OCI-LY7 (cell line): ENCODE data around the gene MEAF6.

Experiments
- CTCF ChIP-seq: fragments of 200-600 bp; sonication (generic); conservative IDR thresholded peaks from 2 replicates; pipeline ENCODE4 v1.5.1; 2014; ENCODE audit warnings: mild to moderate bottlenecking, antibody characterized with exemption, low read length, moderate library complexity, mixed read lengths
- EZH2phosphoT487 ChIP-seq: fragments of 200-600 bp; sonication (generic); IDR thresholded peaks from 2 replicates; pipeline ENCODE4 v1.6.1; 2018; ENCODE audit warnings: low read depth, borderline replicate concordance, mild to moderate bottlenecking, mixed run types, antibody characterized with exemption, low read length, moderate library complexity, mixed read lengths

DNA sequence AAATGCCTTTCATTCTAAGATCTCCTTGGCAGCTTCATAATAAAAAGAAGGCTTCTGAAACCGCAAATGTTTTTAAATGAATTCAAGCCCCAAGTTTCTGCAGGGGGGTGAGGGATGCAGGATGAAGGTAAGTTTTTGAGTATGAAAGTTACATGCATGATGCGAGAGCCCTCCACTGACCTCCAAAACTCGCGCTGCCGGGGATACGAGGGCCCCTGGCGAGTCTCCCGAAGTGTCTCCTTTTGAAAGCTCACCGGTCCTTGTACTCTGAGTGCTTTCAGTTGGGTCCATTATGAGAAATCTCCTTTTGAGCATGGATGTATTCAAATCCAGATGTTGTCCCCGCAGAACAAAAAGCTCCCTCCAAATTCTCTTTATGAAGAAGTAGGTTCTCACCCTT is 59.0 kb downstream of the MEAF6 start:
- no peak for TF ChIP-seq EZH2phosphoT487
- TF ChIP-seq CTCF = no peak
